ENCODE data around the gene ZNF148. TPM values are rescaled to one million over a fixed set of nuclear protein-coding genes. Genes with fewer than 3 reads are reported as not detected.

Gene ZNF148
- polyA plus RNA-seq, 2 donors = 2.6 to 3.6 TPM

- Histone ChIP-seq H3K27me3 (ENCODE audit: control insufficient read depth in 1 of 2, insufficient read depth in 2 of 2, low read length in 2 of 2) (no peaks in the 10 kb centered on the region), H3K4me1 (ENCODE audit: control insufficient read depth in 2 of 2, insufficient read depth in 2 of 2, low read length in 1 of 2) (no peaks in the 10 kb centered on the region), H3K4me3 (ENCODE audit: low read depth in 1 of 2, low read length in 2 of 2) (no peak overlapping the region), H3K36me3 (ENCODE audit: control insufficient read depth in 2 of 2, insufficient read depth in 2 of 2, low read length in 1 of 2) (no peaks in the 10 kb centered on the region), H3K27ac (ENCODE audit: low read depth in 2 of 2, low read length in 1 of 2) (no peak overlapping the region), H3K9me3 (ENCODE audit: control insufficient read depth in 2 of 2, insufficient read depth in 1 of 2, low read depth in 1 of 2, low read length in 1 of 2) (no peaks in the 10 kb centered on the region)
- 91 to 100% methylated on average over 1 of the region's 1 CpG for WGBS, 2 donors
These were observed 128.9 kb downstream of the ZNF148 start for GRCh38 chr3:125246237-125246636.

GRCh38 chr3:125245521-125245920, 129.6 kb downstream of the ZNF148 start:
- Histone ChIP-seq H3K36me3 (ENCODE audit: control insufficient read depth in 2 of 2, insufficient read depth in 2 of 2, low read length in 1 of 2) (no peaks in the 10 kb centered on the region), H3K9me3 (ENCODE audit: control insufficient read depth in 2 of 2, insufficient read depth in 1 of 2, low read depth in 1 of 2, low read length in 1 of 2) (no peaks in the 10 kb centered on the region), H3K4me1 (ENCODE audit: control insufficient read depth in 2 of 2, insufficient read depth in 2 of 2, low read length in 1 of 2) (no peaks in the 10 kb centered on the region), H3K27ac (ENCODE audit: low read depth in 2 of 2, low read length in 1 of 2) (no peak overlapping the region), H3K4me3 (ENCODE audit: low read depth in 1 of 2, low read length in 2 of 2) (no peak overlapping the region), H3K27me3 (ENCODE audit: control insufficient read depth in 1 of 2, insufficient read depth in 2 of 2, low read length in 2 of 2) (no peaks in the 10 kb centered on the region)

- Histone ChIP-seq H3K27me3 (ENCODE audit: control insufficient read depth in 1 of 2, insufficient read depth in 2 of 2, low read length in 2 of 2) (no peaks in the 10 kb centered on the region), H3K4me3 (ENCODE audit: low read depth in 1 of 2, low read length in 2 of 2) (no peak overlapping the region), H3K36me3 (ENCODE audit: control insufficient read depth in 2 of 2, insufficient read depth in 2 of 2, low read length in 1 of 2) (no peaks in the 10 kb centered on the region), H3K27ac (ENCODE audit: low read depth in 2 of 2, low read length in 1 of 2) (no peak overlapping the region), H3K4me1 (ENCODE audit: control insufficient read depth in 2 of 2, insufficient read depth in 2 of 2, low read length in 1 of 2) (no peaks in the 10 kb centered on the region), H3K9me3 (ENCODE audit: control insufficient read depth in 2 of 2, insufficient read depth in 1 of 2, low read depth in 1 of 2, low read length in 1 of 2) (no peaks in the 10 kb centered on the region)
- WGBS, 2 donors = 63 to 64% methylated on average over 4 of the region's 4 CpGs
These were observed 134.6 kb downstream of the ZNF148 start for GRCh38 chr3:125240496-125240895.

GRCh38 chr3:125239266-125239665, 135.9 kb downstream of the ZNF148 start:
- Histone ChIP-seq H3K36me3 (ENCODE audit: control insufficient read depth in 2 of 2, insufficient read depth in 2 of 2, low read length in 1 of 2) (no peaks in the 10 kb centered on the region), H3K27ac (ENCODE audit: low read depth in 2 of 2, low read length in 1 of 2) (no peak overlapping the region), H3K4me3 (ENCODE audit: low read depth in 1 of 2, low read length in 2 of 2) (no peak overlapping the region), H3K9me3 (ENCODE audit: control insufficient read depth in 2 of 2, insufficient read depth in 1 of 2, low read depth in 1 of 2, low read length in 1 of 2) (no peaks in the 10 kb centered on the region), H3K4me1 (ENCODE audit: control insufficient read depth in 2 of 2, insufficient read depth in 2 of 2, low read length in 1 of 2) (no peaks in the 10 kb centered on the region), H3K27me3 (ENCODE audit: control insufficient read depth in 1 of 2, insufficient read depth in 2 of 2, low read length in 2 of 2) (no peaks in the 10 kb centered on the region)
- WGBS, 2 donors = 80 to 82% methylated on average over 3 of the region's 3 CpGs

GRCh38 chr3:125238759-125239158, 136.4 kb downstream of the ZNF148 start:
- H3K27ac ChIP-seq (ENCODE audit: low read depth in 2 of 2, low read length in 1 of 2) = no peak overlapping the region
- H3K27me3 ChIP-seq (ENCODE audit: control insufficient read depth in 1 of 2, insufficient read depth in 2 of 2, low read length in 2 of 2) = no peaks in the 10 kb centered on the region
- 90 to 95% methylated on average over 3 of the region's 3 CpGs for WGBS, 2 donors
- no peaks in the 10 kb centered on the region for H3K9me3 ChIP-seq (ENCODE audit: control insufficient read depth in 2 of 2, insufficient read depth in 1 of 2, low read depth in 1 of 2, low read length in 1 of 2)
- H3K4me3 ChIP-seq (ENCODE audit: low read depth in 1 of 2, low read length in 2 of 2) = no peak overlapping the region
- H3K4me1 ChIP-seq (ENCODE audit: control insufficient read depth in 2 of 2, insufficient read depth in 2 of 2, low read length in 1 of 2) = no peaks in the 10 kb centered on the region
- no peaks in the 10 kb centered on the region for H3K36me3 ChIP-seq (ENCODE audit: control insufficient read depth in 2 of 2, insufficient read depth in 2 of 2, low read length in 1 of 2)

- 73 to 74% methylated on average over 6 of the region's 6 CpGs for WGBS, 2 donors
- Histone ChIP-seq H3K9me3 (ENCODE audit: control insufficient read depth in 2 of 2, insufficient read depth in 1 of 2, low read depth in 1 of 2, low read length in 1 of 2) (no peaks in the 10 kb centered on the region), H3K27me3 (ENCODE audit: control insufficient read depth in 1 of 2, insufficient read depth in 2 of 2, low read length in 2 of 2) (no peaks in the 10 kb centered on the region), H3K4me3 (ENCODE audit: low read depth in 1 of 2, low read length in 2 of 2) (no peak overlapping the region), H3K4me1 (ENCODE audit: control insufficient read depth in 2 of 2, insufficient read depth in 2 of 2, low read length in 1 of 2) (no peaks in the 10 kb centered on the region), H3K27ac (ENCODE audit: low read depth in 2 of 2, low read length in 1 of 2) (no peak overlapping the region), H3K36me3 (ENCODE audit: control insufficient read depth in 2 of 2, insufficient read depth in 2 of 2, low read length in 1 of 2) (peaks cover 0 to 9% of the 10 kb centered on the region in 2 donors)
These were observed 138.7 kb downstream of the ZNF148 start for GRCh38 chr3:125236331-125236903.

GRCh38 chr3:125234831-125235230, 140.3 kb downstream of the ZNF148 start:
- no peak overlapping the region for H3K4me3 ChIP-seq (ENCODE audit: low read depth in 1 of 2, low read length in 2 of 2)
- no peaks in the 10 kb centered on the region for H3K27me3 ChIP-seq (ENCODE audit: control insufficient read depth in 1 of 2, insufficient read depth in 2 of 2, low read length in 2 of 2)
- H3K27ac ChIP-seq (ENCODE audit: low read depth in 2 of 2, low read length in 1 of 2) = no peak overlapping the region
- 97 to 99% methylated on average over 1 of the region's 1 CpG for WGBS, 2 donors
- no peaks in the 10 kb centered on the region for H3K9me3 ChIP-seq (ENCODE audit: control insufficient read depth in 2 of 2, insufficient read depth in 1 of 2, low read depth in 1 of 2, low read length in 1 of 2)
- H3K4me1 ChIP-seq (ENCODE audit: control insufficient read depth in 2 of 2, insufficient read depth in 2 of 2, low read length in 1 of 2) = no peaks in the 10 kb centered on the region
- peaks cover 0 to 9% of the 10 kb centered on the region in 2 donors for H3K36me3 ChIP-seq (ENCODE audit: control insufficient read depth in 2 of 2, insufficient read depth in 2 of 2, low read length in 1 of 2)

GRCh38 chr3:125232401-125232800, 142.7 kb downstream of the ZNF148 start:
- H3K9me3 ChIP-seq (ENCODE audit: control insufficient read depth in 2 of 2, insufficient read depth in 1 of 2, low read depth in 1 of 2, low read length in 1 of 2) = no peaks in the 10 kb centered on the region
- H3K27ac ChIP-seq (ENCODE audit: low read depth in 2 of 2, low read length in 1 of 2) = no peak overlapping the region
- H3K36me3 ChIP-seq (ENCODE audit: control insufficient read depth in 2 of 2, insufficient read depth in 2 of 2, low read length in 1 of 2) = peaks cover 0 to 9% of the 10 kb centered on the region in 2 donors
- no peak overlapping the region for H3K4me3 ChIP-seq (ENCODE audit: low read depth in 1 of 2, low read length in 2 of 2)
- no peaks in the 10 kb centered on the region for H3K4me1 ChIP-seq (ENCODE audit: control insufficient read depth in 2 of 2, insufficient read depth in 2 of 2, low read length in 1 of 2)
- H3K27me3 ChIP-seq (ENCODE audit: control insufficient read depth in 1 of 2, insufficient read depth in 2 of 2, low read length in 2 of 2) = no peaks in the 10 kb centered on the region
- WGBS, 2 donors = 93 to 97% methylated on average over 3 of the region's 3 CpGs

- Histone ChIP-seq H3K4me3 (ENCODE audit: low read depth in 1 of 2, low read length in 2 of 2) (no peak overlapping the region), H3K4me1 (ENCODE audit: control insufficient read depth in 2 of 2, insufficient read depth in 2 of 2, low read length in 1 of 2) (no peaks in the 10 kb centered on the region), H3K36me3 (ENCODE audit: control insufficient read depth in 2 of 2, insufficient read depth in 2 of 2, low read length in 1 of 2) (peaks cover 0 to 9% of the 10 kb centered on the region in 2 donors), H3K27ac (ENCODE audit: low read depth in 2 of 2, low read length in 1 of 2) (no peak overlapping the region), H3K9me3 (ENCODE audit: control insufficient read depth in 2 of 2, insufficient read depth in 1 of 2, low read depth in 1 of 2, low read length in 1 of 2) (no peaks in the 10 kb centered on the region), H3K27me3 (ENCODE audit: control insufficient read depth in 1 of 2, insufficient read depth in 2 of 2, low read length in 2 of 2) (no peaks in the 10 kb centered on the region)
- 67 to 73% methylated on average over 3 of the region's 3 CpGs for WGBS, 2 donors
These were observed 143.2 kb downstream of the ZNF148 start for GRCh38 chr3:125231895-125232294.

- H3K27ac ChIP-seq (ENCODE audit: low read depth in 2 of 2, low read length in 1 of 2) = no peak overlapping the region
- H3K27me3 ChIP-seq (ENCODE audit: control insufficient read depth in 1 of 2, insufficient read depth in 2 of 2, low read length in 2 of 2) = no peaks in the 10 kb centered on the region
- WGBS, 2 donors = 97 to 100% methylated on average over 1 of the region's 1 CpG
- no peak overlapping the region for H3K4me3 ChIP-seq (ENCODE audit: low read depth in 1 of 2, low read length in 2 of 2)
- H3K9me3 ChIP-seq (ENCODE audit: control insufficient read depth in 2 of 2, insufficient read depth in 1 of 2, low read depth in 1 of 2, low read length in 1 of 2) = no peaks in the 10 kb centered on the region
- H3K36me3 ChIP-seq (ENCODE audit: control insufficient read depth in 2 of 2, insufficient read depth in 2 of 2, low read length in 1 of 2) = peaks cover 0 to 9% of the 10 kb centered on the region in 2 donors
- H3K4me1 ChIP-seq (ENCODE audit: control insufficient read depth in 2 of 2, insufficient read depth in 2 of 2, low read length in 1 of 2) = no peaks in the 10 kb centered on the region
These were observed 145.4 kb downstream of the ZNF148 start for GRCh38 chr3:125229707-125230106.

Measured in esophagus (tissue), 2 donors.